HCT116 (cell line): ENCODE data around the gene TRIM50. TPM values are rescaled to one million over a fixed set of nuclear protein-coding genes. Genes with fewer than 3 reads are reported as not detected.
"Not testable (repeated sequence)": the region's sequence is repeated elsewhere in the genome, so short reads cannot be mapped to it uniquely, and the experiment has no call there.

ENCODE experiments used
- ATAC-seq: fragments of 200-7000 bp; cut with Tn5 transposase; 2 replicates; pipeline ENCODE4 v1.9.1; 2020; ENCODE audit warnings: mild to moderate bottlenecking, moderate library complexity
- BruUV-seq: library from RNA; stranded (reverse); fragments of 400-500 nt; replicated peaks from 2 replicates; lab custom pipeline; 2021; lab: Mats Ljungman, UMichigan
- CTCF ChIA-PET: fragments of 300-600 bp; sonication (Branson Sonifier 250); formaldehyde crosslinking; loops from one replicate; lab custom pipeline; 2021; ENCODE audit warnings: antibody characterized with exemption; lab: Charles Lee
- POLR2A ChIA-PET: fragments of 300-600, 350-600 bp; sonication (Branson Sonifier 250); formaldehyde crosslinking; loops from one replicate; lab custom pipeline; 2021; ENCODE audit warnings: antibody characterized with exemption; lab: Charles Lee
- RAD21 ChIA-PET, 2 experiments: fragments of 300-600 bp; sonication (Branson Sonifier 250); formaldehyde crosslinking; loops; one replicate each; lab custom pipeline; 2023; ENCODE audit warnings: low total read pairs in 2 of 2; ENCODE audit not compliant: uncharacterized antibody in 2 of 2, unreplicated experiment in 2 of 2, low non-redundant PET in 1 of 2; lab: Charles Lee
- DNase-seq: peaks from one replicate; pipeline ENCODE4 v3.0.0-alpha.2; 2010; ENCODE audit warnings: low read depth, low spot score
- H2AFZ ChIP-seq: fragments of 200-600 bp; shearing (Covaris generic), sonication (generic); 2 replicates; pipeline ENCODE4 v1.6.1; 2017; ENCODE audit warnings: low read depth, mixed run types, mixed read lengths, antibody characterized with exemption, low read length; ENCODE audit not compliant: poor library complexity, severe bottlenecking
- H3K27ac ChIP-seq: 2 replicates; pipeline ENCODE4 v1.5.1; 2012; ENCODE audit warnings: low read depth, low read length
- H3K27me3 ChIP-seq: fragments of 200-600 bp; sonication (generic); 2 replicates; pipeline ENCODE4 v1.6.1; 2016; ENCODE audit warnings: mixed run types, low read length, mixed read lengths; ENCODE audit not compliant: insufficient read depth
- H3K36me3 ChIP-seq, 2 experiments: fragments of 200-500 bp in 1 of 2; fragments of 200-600 bp in 1 of 2; sonication (Bioruptor generic) in 1 of 2; sonication (generic) in 1 of 2; 2 replicates each; pipeline versions ENCODE4 v1.5.1 to v1.6.1; 2014 to 2016; ENCODE audit warnings: low read length in 2 of 2, inconsistent platforms in 1 of 2, mixed read lengths in 1 of 2, mixed run types in 1 of 2; ENCODE audit not compliant: insufficient read depth in 2 of 2, control insufficient read depth in 1 of 2
- H3K4me1 ChIP-seq, 2 experiments: fragments of 200-600 bp in 1 of 2; sonication (generic) in 1 of 2; 2 replicates each; pipeline versions ENCODE4 v1.5.1 to v1.6.1; 2012 to 2017; ENCODE audit warnings: low read length in 2 of 2, inconsistent platforms in 1 of 2, mild to moderate bottlenecking in 1 of 2, mixed read lengths in 1 of 2, mixed run types in 1 of 2, moderate library complexity in 1 of 2; ENCODE audit not compliant: insufficient read depth in 2 of 2, control insufficient read depth in 1 of 2
- H3K4me2 ChIP-seq: fragments of 200-600 bp; sonication (generic); 2 replicates; pipeline ENCODE4 v1.6.1; 2017; ENCODE audit warnings: mixed run types, low read length, mixed read lengths
- H3K4me3 ChIP-seq, 2 experiments: fragments of 200-600 bp in 1 of 2; sonication (generic) in 1 of 2; replicated peaks in 1 of 2; 2 replicates each; pipeline ENCODE4 v1.5.1; 2011 to 2016; ENCODE audit warnings: low read length in 2 of 2, control low read depth in 1 of 2, low read depth in 1 of 2, mild to moderate bottlenecking in 1 of 2, mixed read lengths in 1 of 2, mixed run types in 1 of 2
- H3K79me2 ChIP-seq: fragments of 200-600 bp; sonication (generic); 2 replicates; pipeline ENCODE4 v1.6.1; 2017; ENCODE audit warnings: mild to moderate bottlenecking, mixed run types, low read length, moderate library complexity, mixed read lengths; ENCODE audit not compliant: insufficient read depth
- H3K9ac ChIP-seq: fragments of 200-600 bp; sonication (generic); 2 replicates; pipeline ENCODE4 v1.6.1; 2016; ENCODE audit warnings: low read length, mixed read lengths
- H3K9me2 ChIP-seq: fragments of 200-600 bp; sonication (generic), shearing (Covaris generic); 2 replicates; pipeline ENCODE4 v1.6.1; 2017; ENCODE audit warnings: mixed run types, mild to moderate bottlenecking, moderate library complexity; ENCODE audit not compliant: insufficient read depth
- H3K9me3 ChIP-seq, 2 experiments: fragments of 200-500 bp in 1 of 2; fragments of 200-600 bp in 1 of 2; sonication (Bioruptor generic) in 1 of 2; sonication (generic) in 1 of 2; 2 replicates each; pipeline ENCODE4 v1.6.1; 2014 to 2017; ENCODE audit warnings: low read length in 2 of 2, mixed read lengths in 2 of 2, inconsistent platforms in 1 of 2, low read depth in 1 of 2, mild to moderate bottlenecking in 1 of 2, mixed run types in 1 of 2, moderate library complexity in 1 of 2; ENCODE audit not compliant: control insufficient read depth in 1 of 2, insufficient read depth in 1 of 2
- H4K20me1 ChIP-seq: fragments of 200-600 bp; sonication (generic), shearing (Covaris generic); 2 replicates; pipeline ENCODE4 v1.6.1; 2017; ENCODE audit warnings: mixed run types, mild to moderate bottlenecking, moderate library complexity; ENCODE audit not compliant: insufficient read depth
- ELF1 ChIP-seq: IDR thresholded peaks from 2 replicates; pipeline ENCODE4 v1.6.1; 2012; ENCODE audit warnings: low read depth, borderline replicate concordance
- FOSL1 ChIP-seq: IDR thresholded peaks from 2 replicates; pipeline ENCODE4 v1.6.1; 2012; ENCODE audit warnings: low read depth
- intact Hi-C: fragments of 100-400 bp; cut with micrococcal nuclease; formaldehyde crosslinking; loops from 2 replicates; pipeline ENCODE4 v1.10.0; 2022
- total RNA-seq: library from RNA; stranded (reverse); gene quantifications from one replicate; pipeline ENCODE4 v1.2.1, GENCODE V29; 2021; ENCODE audit not compliant: unreplicated experiment
- TF ChIP-seq, protein P1 (sequence below), 3 experiments: fragments of 200-600 bp in 1 of 3; sonication (generic) in 1 of 3; IDR thresholded peaks in 2 of 3; conservative IDR thresholded peaks in 1 of 3; 2 replicates each; pipeline ENCODE4 v1.5.1; 2012 to 2017; ENCODE audit warnings: low read depth in 2 of 3, low read length in 2 of 3, antibody characterized with exemption in 1 of 3, borderline replicate concordance in 1 of 3, control low read depth in 1 of 3, mild to moderate bottlenecking in 1 of 3, mixed read lengths in 1 of 3, mixed run types in 1 of 3, moderate library complexity in 1 of 3; ENCODE audit not compliant: insufficient read depth in 1 of 3

The TRIM50 gene
- total RNA-seq, 1 experiment from 2014 or later, result not detected

DNA sequence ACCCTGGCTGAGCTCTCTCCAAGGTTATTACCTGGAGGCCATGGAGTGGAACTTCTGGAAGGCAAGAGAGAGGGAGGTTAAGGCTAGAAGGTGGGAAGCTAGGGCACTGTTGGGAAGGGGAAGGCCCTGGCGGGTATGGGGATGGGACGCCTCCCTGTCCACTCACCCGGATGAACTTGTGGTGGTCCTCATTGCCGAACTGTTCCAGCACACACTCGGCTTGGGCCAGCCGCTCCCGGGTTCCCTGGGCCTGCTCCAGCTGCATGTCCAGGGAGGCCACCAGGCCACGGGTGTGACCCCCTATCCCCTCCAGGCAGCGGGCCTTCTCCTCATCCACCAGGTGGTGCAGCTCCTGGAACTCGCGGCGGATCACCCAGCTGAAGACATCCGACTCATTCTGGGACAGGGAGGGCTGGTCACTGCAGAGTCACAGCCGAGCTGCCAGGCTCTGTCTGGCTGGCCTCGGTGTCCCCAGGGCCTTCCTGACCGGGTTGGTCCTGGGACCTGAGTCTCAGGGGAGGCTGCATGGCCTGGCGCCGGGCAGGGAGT is 9.2 kb downstream of the TRIM50 start:
- TF ChIP-seq, protein P1, sequence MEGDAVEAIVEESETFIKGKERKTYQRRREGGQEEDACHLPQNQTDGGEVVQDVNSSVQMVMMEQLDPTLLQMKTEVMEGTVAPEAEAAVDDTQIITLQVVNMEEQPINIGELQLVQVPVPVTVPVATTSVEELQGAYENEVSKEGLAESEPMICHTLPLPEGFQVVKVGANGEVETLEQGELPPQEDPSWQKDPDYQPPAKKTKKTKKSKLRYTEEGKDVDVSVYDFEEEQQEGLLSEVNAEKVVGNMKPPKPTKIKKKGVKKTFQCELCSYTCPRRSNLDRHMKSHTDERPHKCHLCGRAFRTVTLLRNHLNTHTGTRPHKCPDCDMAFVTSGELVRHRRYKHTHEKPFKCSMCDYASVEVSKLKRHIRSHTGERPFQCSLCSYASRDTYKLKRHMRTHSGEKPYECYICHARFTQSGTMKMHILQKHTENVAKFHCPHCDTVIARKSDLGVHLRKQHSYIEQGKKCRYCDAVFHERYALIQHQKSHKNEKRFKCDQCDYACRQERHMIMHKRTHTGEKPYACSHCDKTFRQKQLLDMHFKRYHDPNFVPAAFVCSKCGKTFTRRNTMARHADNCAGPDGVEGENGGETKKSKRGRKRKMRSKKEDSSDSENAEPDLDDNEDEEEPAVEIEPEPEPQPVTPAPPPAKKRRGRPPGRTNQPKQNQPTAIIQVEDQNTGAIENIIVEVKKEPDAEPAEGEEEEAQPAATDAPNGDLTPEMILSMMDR (IDR thresholded peaks at IDR 0.05 in 2 of 3, conservative IDR thresholded peaks at IDR 0.05 in 1 of 3; ENCODE audit: borderline replicate concordance in 1 of 3, insufficient read depth in 1 of 3, low read depth in 2 of 3, low read length in 2 of 3), result 0 out of 6 replicates have a peak, but pooled peaks of 1 of the 3 experiments have one; percentile 12
- H3K27me3 ChIP-seq, BruUV-seq, H3K4me1 ChIP-seq, H3K79me2 ChIP-seq, CTCF ChIA-PET, H3K9me2 ChIP-seq, H2AFZ ChIP-seq, H3K4me2 ChIP-seq, H3K9ac ChIP-seq, intact Hi-C loops, H3K4me3 ChIP-seq, H3K36me3 ChIP-seq, H3K9me3 ChIP-seq, H3K27ac ChIP-seq, RAD21 ChIA-PET, H4K20me1 ChIP-seq, DNase-seq: not testable (repeated sequence)
- POLR2A ChIA-PET, result interaction anchor here (0.5 kb wide), 1 partner anchor 406 kb away, joined by 3 read pairs; no protein-coding TSS in a partner anchor
- ATAC-seq, result peak; percentile 73

DNA sequence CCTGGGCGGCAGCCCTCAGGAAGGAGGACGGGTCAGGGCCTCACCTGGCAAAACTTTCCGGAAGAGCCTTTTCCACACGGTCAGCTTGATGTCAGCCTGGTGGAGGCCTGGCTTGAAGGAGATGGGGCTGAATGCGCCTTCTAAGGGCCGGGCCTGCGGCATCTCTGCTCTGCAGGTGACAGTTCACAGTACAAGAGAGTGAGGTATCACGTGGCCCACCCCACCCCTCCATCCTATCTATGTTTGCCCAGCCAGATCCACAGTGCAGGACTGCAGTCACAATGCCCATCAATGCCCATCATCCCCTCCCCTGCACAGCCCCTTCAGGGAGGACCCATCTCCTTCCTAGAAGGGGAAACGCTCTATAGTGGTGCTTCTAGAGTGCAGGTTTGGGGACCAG is 11.4 kb downstream of the TRIM50 start:
- intact Hi-C loops, result no loop called here
- Histone ChIP-seq H2AFZ (no peak overlapping the region), H3K4me2 (no peak overlapping the region), H3K4me3 (no peak overlapping the region), H3K79me2 (no peaks in the 10 kb centered on the region), H3K9me3 (no peaks in the 10 kb centered on the region), H3K9ac (no peak overlapping the region), H3K27ac (no peak overlapping the region), H3K27me3 (no peaks in the 10 kb centered on the region), H3K4me1 (peaks cover 0 to 8% of the 10 kb centered on the region in 2 experiments; a peak in 3 of 4 replicates), H4K20me1 (no peaks in the 10 kb centered on the region), H3K36me3 (no peaks in the 10 kb centered on the region), H3K9me2 (no peaks in the 10 kb centered on the region)
- CTCF ChIA-PET, result no interaction called here
- no peak for TF ChIP-seq ELF1
- TF ChIP-seq FOSL1, result no peak
- ATAC-seq, result no peak
- POLR2A ChIA-PET, result no interaction called here
- RAD21 ChIA-PET, result no interaction called here
- DNase-seq, result no peak
- BruUV-seq, result no TSS peak
